H1 (cell line): Measurements from ENCODE around the gene LDLRAD4. TPM values are rescaled to one million over a fixed set of nuclear protein-coding genes. Genes with fewer than 3 reads are reported as not detected.

Experiments
- CTCF ChIA-PET: fragments of 300-600 bp; sonication (Branson Sonifier 250); formaldehyde crosslinking; loops from one replicate; lab custom pipeline; 2021; ENCODE audit not compliant: partially characterized antibody; lab: Charles Lee
- POLR2A ChIA-PET: fragments of 300-600 bp; sonication (Branson Sonifier 250); formaldehyde crosslinking; loops from one replicate; lab custom pipeline; 2021; ENCODE audit warnings: inconsistent platforms; ENCODE audit not compliant: partially characterized antibody; lab: Charles Lee
- DNase-seq, 2 experiments: peaks; one replicate each; pipeline versions ENCODE4 v3.0.0 to v3.0.0-alpha.2; 2010 to 2022; ENCODE audit warnings: low spot score in 2 of 2, low read depth in 1 of 2, mixed read lengths in 1 of 2
- FAIRE-seq: peaks from 2 replicates; lab custom pipeline; 2011; peaks lifted over from hg19 to GRCh38; lab: Jason Lieb, UNC
- H2AFZ ChIP-seq: 2 replicates; pipeline ENCODE4 v1.8.1; 2012; ENCODE audit warnings: low read length, inconsistent platforms
- H2AK5ac ChIP-seq: 2 replicates; pipeline ENCODE4 v1.6.1; 2013; ENCODE audit warnings: low read depth, low read length
- H2BK120ac ChIP-seq: replicated peaks from 2 replicates; pipeline ENCODE3; 2013; ENCODE audit warnings: low read depth, low read length, inconsistent platforms
- H2BK12ac ChIP-seq: 2 replicates; pipeline ENCODE4 v1.6.1; 2013; ENCODE audit warnings: low read depth, low read length
- H2BK15ac ChIP-seq: 2 replicates; pipeline ENCODE4 v1.6.1; 2013; ENCODE audit warnings: low read length
- H2BK20ac ChIP-seq: 2 replicates; pipeline ENCODE4 v1.6.1; 2013; ENCODE audit warnings: low read length
- H2BK5ac ChIP-seq: 2 replicates; pipeline ENCODE4 v1.6.1; 2013; ENCODE audit warnings: low read depth, low read length
- H3K14ac ChIP-seq: 2 replicates; pipeline ENCODE4 v1.6.1; 2013; ENCODE audit warnings: inconsistent platforms; ENCODE audit not compliant: insufficient read length
- H3K18ac ChIP-seq: 2 replicates; pipeline ENCODE4 v1.6.1; 2013; ENCODE audit warnings: low read length; ENCODE audit errors: extremely low read depth
- H3K23ac ChIP-seq: 2 replicates; pipeline ENCODE4 v1.6.1; 2013; ENCODE audit warnings: inconsistent platforms; ENCODE audit not compliant: insufficient read length
- H3K23me2 ChIP-seq: 2 replicates; pipeline ENCODE4 v1.6.1; 2013; ENCODE audit warnings: low read depth, low read length
- H3K27ac ChIP-seq: 2 replicates; pipeline ENCODE4 v1.6.1; 2011; ENCODE audit warnings: low read depth, low read length, inconsistent platforms
- H3K27me3 ChIP-seq, 4 experiments: replicated peaks in 1 of 4; 1 replicate in 1 of 4; 2 replicates in 3 of 4; pipeline versions ENCODE4 v1.6.1 to v1.8.1; 2011 to 2013; ENCODE audit warnings: low read length in 3 of 4, mild to moderate bottlenecking in 3 of 4, inconsistent platforms in 2 of 4, mixed read lengths in 2 of 4, moderate library complexity in 1 of 4; ENCODE audit not compliant: control insufficient read depth in 3 of 4, insufficient read depth in 3 of 4; ENCODE audit errors: extremely low read depth in 1 of 4
- H3K36me3 ChIP-seq, 4 experiments: 2 replicates each; pipeline versions ENCODE4 v1.6.1 to v1.8.1; 2011 to 2013; ENCODE audit warnings: mild to moderate bottlenecking in 4 of 4, low read length in 3 of 4, moderate library complexity in 2 of 4, control low read depth in 1 of 4, inconsistent platforms in 1 of 4; ENCODE audit not compliant: insufficient read depth in 4 of 4, control insufficient read depth in 2 of 4
- H3K4ac ChIP-seq: replicated peaks from 2 replicates; pipeline ENCODE3; 2013; ENCODE audit warnings: low read length, low read depth, mixed read lengths, inconsistent platforms; ENCODE audit not compliant: insufficient read length
- H3K4me1 ChIP-seq, 4 experiments: replicated peaks in 1 of 4; 1 replicate in 1 of 4; 2 replicates in 3 of 4; pipeline versions ENCODE4 v1.6.1 to v1.8.1; 2011 to 2013; ENCODE audit warnings: low read length in 3 of 4, inconsistent platforms in 2 of 4, mixed read lengths in 1 of 4; ENCODE audit not compliant: insufficient read depth in 4 of 4, control insufficient read depth in 3 of 4
- H3K4me2 ChIP-seq, 2 experiments: 2 replicates each; pipeline versions ENCODE4 v1.6.1 to v1.8.1; 2011 to 2013; ENCODE audit warnings: low read depth in 2 of 2, low read length in 2 of 2, control low read depth in 1 of 2, inconsistent platforms in 1 of 2, mild to moderate bottlenecking in 1 of 2; ENCODE audit not compliant: insufficient read depth in 1 of 2
- H3K4me3 ChIP-seq, 4 experiments: fragments of 200-600, 300-600 bp in 1 of 4; sonication (generic), shearing (Covaris generic), sonication (Bioruptor Twin) in 1 of 4; 2 replicates each; pipeline versions ENCODE4 v1.5.1 to v1.8.1; 2011 to 2016; ENCODE audit warnings: low read length in 4 of 4, low read depth in 3 of 4, control low read depth in 2 of 4, inconsistent platforms in 2 of 4, mild to moderate bottlenecking in 2 of 4, mixed read lengths in 1 of 4, moderate library complexity in 1 of 4; ENCODE audit not compliant: insufficient read depth in 2 of 4; ENCODE audit errors: extremely low read depth in 1 of 4
- H3K56ac ChIP-seq: replicated peaks from 2 replicates; pipeline ENCODE3; 2013; ENCODE audit warnings: low read depth, mild to moderate bottlenecking, mixed read lengths, low read length, inconsistent platforms; ENCODE audit not compliant: insufficient read length
- H3K79me1 ChIP-seq: 2 replicates; pipeline ENCODE4 v1.6.1; 2013; ENCODE audit warnings: low read depth, low read length, control low read depth
- H3K79me2 ChIP-seq, 2 experiments: 2 replicates each; pipeline versions ENCODE4 v1.6.1 to v1.8.1; 2012 to 2013; ENCODE audit warnings: low read length in 2 of 2, mild to moderate bottlenecking in 2 of 2, inconsistent platforms in 1 of 2; ENCODE audit not compliant: insufficient read depth in 2 of 2, control insufficient read depth in 1 of 2
- H3K9ac ChIP-seq, 4 experiments: replicated peaks in 1 of 4; 1 replicate in 1 of 4; 2 replicates in 3 of 4; pipeline versions ENCODE4 v1.6.1 to v1.8.1; 2011 to 2013; ENCODE audit warnings: low read depth in 3 of 4, low read length in 3 of 4, control low read depth in 2 of 4, mild to moderate bottlenecking in 2 of 4, moderate library complexity in 2 of 4, inconsistent platforms in 1 of 4; ENCODE audit errors: extremely low read depth in 1 of 4
- H3K9me3 ChIP-seq, 2 experiments: 2 replicates each; pipeline versions ENCODE4 v1.6.1 to v1.8.1; 2012 to 2013; ENCODE audit warnings: mild to moderate bottlenecking in 2 of 2, moderate library complexity in 2 of 2, control low read depth in 1 of 2, inconsistent platforms in 1 of 2, low read depth in 1 of 2, low read length in 1 of 2, mixed read lengths in 1 of 2; ENCODE audit not compliant: insufficient read depth in 2 of 2
- H4K20me1 ChIP-seq, 2 experiments: replicated peaks in 1 of 2; 2 replicates each; pipeline versions ENCODE3 to v1.8.1; 2011 to 2013; ENCODE audit warnings: inconsistent platforms in 2 of 2, low read length in 2 of 2, mild to moderate bottlenecking in 1 of 2; ENCODE audit not compliant: insufficient read depth in 2 of 2, control insufficient read depth in 1 of 2
- H4K5ac ChIP-seq: 2 replicates; pipeline ENCODE4 v1.6.1; 2013; ENCODE audit warnings: low read length, low read depth, mixed read lengths, inconsistent platforms; ENCODE audit not compliant: insufficient read length
- H4K8ac ChIP-seq: 2 replicates; pipeline ENCODE4 v1.8.0; 2013; ENCODE audit warnings: mild to moderate bottlenecking, moderate library complexity, low read length, inconsistent platforms; ENCODE audit not compliant: insufficient read depth; ENCODE audit errors: extremely low read depth
- H4K91ac ChIP-seq: replicated peaks from 2 replicates; pipeline ENCODE3; 2013; ENCODE audit warnings: low read length, mixed read lengths, inconsistent platforms; ENCODE audit not compliant: insufficient read length
- CREB1 ChIP-seq: IDR thresholded peaks from 2 replicates; pipeline ENCODE4 v1.6.1; 2012; ENCODE audit warnings: inconsistent platforms
- GABPA ChIP-seq: IDR thresholded peaks from 2 replicates; pipeline ENCODE4 v1.6.1; 2011; ENCODE audit warnings: mild to moderate bottlenecking, low read length, moderate library complexity, borderline replicate concordance; ENCODE audit not compliant: insufficient read depth
- RBBP5 ChIP-seq: IDR thresholded peaks from 2 replicates; pipeline ENCODE4 v1.7.1; 2012; ENCODE audit warnings: low read depth, mild to moderate bottlenecking, inconsistent platforms, low read length, moderate library complexity, borderline replicate concordance
- SP2 ChIP-seq: IDR thresholded peaks from 2 replicates; pipeline ENCODE4 v1.6.1; 2012; ENCODE audit warnings: mild to moderate bottlenecking, low read length, inconsistent platforms
- USF2 ChIP-seq: IDR thresholded peaks from 2 replicates; pipeline ENCODE4 v1.6.1; 2011; ENCODE audit warnings: low read length, improper control_type of control experiment
- WGBS, 2 experiments: shearing (Covaris generic) in 1 of 2; methylation state at CpG; one replicate each; pipeline versions ENCODE4 v1.1.6 to v1.1.7; 2013 to 2015; ENCODE audit warnings: low lambda C conversion rate in 2 of 2, mixed read lengths in 2 of 2, inconsistent platforms in 1 of 2, low coverage in 1 of 2, missing lambda C conversion rate in 1 of 2; ENCODE audit not compliant: insufficient replicate concordance in 2 of 2, insufficient coverage in 1 of 2, insufficient read length in 1 of 2; ENCODE audit errors: extremely low coverage in 1 of 2, missing lambda C conversion rate in 1 of 2; 5-methylcytosine and 5-hydroxymethylcytosine counted together
- polyA plus RNA-seq, 7 experiments: library from polyadenylated mRNA; depleted of rRNA in 3 of 7; stranded (reverse) in 5 of 7; unstranded in 2 of 7; fragments of >200 nt in 5 of 7; fragments of 200-250 nt in 2 of 7; gene quantifications; 1 replicate in 5 of 7; 2 replicates in 1 of 7; 4 replicates in 1 of 7; pipeline versions ENCODE4 v1.2.1 to v1.2.3, GENCODE V29; 2011 to 2013; ENCODE audit warnings: missing spikeins in 2 of 7, mixed read lengths in 2 of 7
- total RNA-seq: library from RNA; stranded (reverse); fragmentation: NEBNext Ultra II Directional; extraction: Animal tissue kit (Norgen Biotek cat#: 25700); gene quantifications from 2 replicates; pipeline ENCODE4 v1.2.1, GENCODE V29; 2021

LDLRAD4 gene
- total and polyA plus RNA-seq, 2 of the 8 experiments (the other 6 are each of a cell fraction or from before 2014, with no cell fraction given), result 0.77 to 1.4 TPM

GRCh38 chr18:13696961-13697360, 478.4 kb downstream of the LDLRAD4 start:
- H2AK5ac ChIP-seq, result no peak overlapping the region
- H3K23ac ChIP-seq, result no peak overlapping the region
- H3K9ac ChIP-seq, result no peak overlapping the region
- H3K4me1 ChIP-seq, result no peaks in the 10 kb centered on the region
- no peaks in the 10 kb centered on the region for H3K27me3 ChIP-seq
- no peak overlapping the region for H2BK15ac ChIP-seq
- TF ChIP-seq CREB1 (no peak), RBBP5 (no peak), USF2 (no peak), GABPA (no peak), SP2 (no peak)
- H2AFZ ChIP-seq, result no peak overlapping the region
- peaks cover 0 to 3% (median 0%) of the 10 kb centered on the region in 4 experiments; a peak in 1 of 8 replicates for H3K36me3 ChIP-seq
- H3K14ac ChIP-seq, result no peak overlapping the region
- H4K8ac ChIP-seq, result no peak overlapping the region
- H3K9me3 ChIP-seq, result peaks cover 9 to 18% of the 10 kb centered on the region in 2 experiments; a peak in 3 of 4 replicates
- no peak overlapping the region for H3K18ac ChIP-seq
- WGBS, 2 experiments, result 91% methylated on average over 3 of the region's 3 CpGs; no CpG with 5 or more reads in 1 of the 2 experiments
- H3K4me3 ChIP-seq, result no peak overlapping the region
- POLR2A ChIA-PET, result no interaction called here
- CTCF ChIA-PET, result interaction anchor here (1.0 kb wide), 1 partner anchor 27 kb away, joined by 3 read pairs; no protein-coding TSS in a partner anchor
- no peak overlapping the region for H2BK12ac ChIP-seq
- H3K4me2 ChIP-seq, result no peak overlapping the region
- no peaks in the 10 kb centered on the region for H3K79me1 ChIP-seq
- DNase-seq, result no peak
- no peaks in the 10 kb centered on the region for H3K23me2 ChIP-seq
- no peak overlapping the region for H3K4ac ChIP-seq
- no peak overlapping the region for H3K27ac ChIP-seq
- H2BK20ac ChIP-seq, result no peak overlapping the region
- no peak overlapping the region for H2BK5ac ChIP-seq
- no peak overlapping the region for H2BK120ac ChIP-seq
- no peaks in the 10 kb centered on the region for H4K20me1 ChIP-seq
- peaks cover 0 to 38% of the 10 kb centered on the region in 2 experiments; a peak in 2 of 4 replicates for H3K79me2 ChIP-seq
- no peak for FAIRE-seq
- no peak overlapping the region for H4K91ac ChIP-seq
- no peak overlapping the region for H3K56ac ChIP-seq
- H4K5ac ChIP-seq, result no peak overlapping the region
